IMR-90 (cell line): ENCODE measurements around the gene RPS27. TPM values are rescaled to one million over a fixed set of nuclear protein-coding genes. Genes with fewer than 3 reads are reported as not detected.

Experiments
- ATAC-seq: fragments of 200-7000 bp; cut with Tn5 transposase; 2 replicates; pipeline ENCODE4 v1.9.1; 2020; ENCODE audit warnings: low read depth, mild to moderate bottlenecking, moderate library complexity
- BruUV-seq: library from RNA; stranded (reverse); fragments of 400-500 nt; replicated peaks from 2 replicates; lab custom pipeline; 2021; lab: Mats Ljungman, UMichigan
- CTCF ChIA-PET: fragments of 300-600 bp; formaldehyde crosslinking; extraction: SDS; loops from one replicate; lab custom pipeline; 2021; ENCODE audit warnings: antibody characterized with exemption; lab: Yijun Ruan, JAX
- POLR2A ChIA-PET: fragments of 300-600 bp; sonication (Branson Sonifier 250); formaldehyde crosslinking; loops from one replicate; lab custom pipeline; 2022; ENCODE audit warnings: antibody characterized with exemption; ENCODE audit not compliant: unreplicated experiment; lab: Charles Lee
- DNase-seq: peaks from one replicate; pipeline ENCODE4 v3.0.0; 2013
- H2AFZ ChIP-seq: replicated peaks from 2 replicates; pipeline ENCODE3; 2013; ENCODE audit warnings: low read length, mild to moderate bottlenecking; ENCODE audit not compliant: poor library complexity
- H2AK5ac ChIP-seq: 2 replicates; pipeline ENCODE4 v1.6.1; 2013; ENCODE audit warnings: low read depth, low read length, inconsistent platforms
- H2AK9ac ChIP-seq: replicated peaks from 2 replicates; pipeline ENCODE3; 2013; ENCODE audit warnings: mild to moderate bottlenecking, low read depth, low read length, moderate library complexity; ENCODE audit not compliant: poor library complexity
- H2BK120ac ChIP-seq: 2 replicates; pipeline ENCODE4 v1.6.1; 2013; ENCODE audit warnings: low read depth, low read length, inconsistent platforms
- H2BK15ac ChIP-seq: 3 replicates; pipeline ENCODE4 v1.6.1; 2013; ENCODE audit warnings: low read depth, low read length, inconsistent platforms
- H2BK20ac ChIP-seq: 2 replicates; pipeline ENCODE4 v1.6.1; 2013; ENCODE audit warnings: low read depth, mild to moderate bottlenecking, inconsistent platforms, low read length, moderate library complexity
- H2BK5ac ChIP-seq: 2 replicates; pipeline ENCODE4 v1.6.1; 2013; ENCODE audit warnings: mild to moderate bottlenecking, low read depth, low read length, inconsistent platforms; ENCODE audit not compliant: poor library complexity, severe bottlenecking
- H3K14ac ChIP-seq: replicated peaks from 2 replicates; pipeline ENCODE4 v1.6.1; 2013; ENCODE audit warnings: low read depth, low read length, inconsistent platforms
- H3K18ac ChIP-seq: 2 replicates; pipeline ENCODE4 v1.6.1; 2013; ENCODE audit warnings: low read depth, low read length, control low read depth
- H3K23ac ChIP-seq: 2 replicates; pipeline ENCODE4 v1.6.1; 2013; ENCODE audit warnings: low read depth, low read length, inconsistent platforms
- H3K27ac ChIP-seq: 2 replicates; pipeline ENCODE4 v1.5.1; 2013; ENCODE audit warnings: mild to moderate bottlenecking, control low read depth, low read length; ENCODE audit not compliant: insufficient read depth
- H3K27me3 ChIP-seq: 2 replicates; pipeline ENCODE4 v1.6.1; 2013; ENCODE audit warnings: low read length; ENCODE audit not compliant: control insufficient read depth, insufficient read depth
- H3K36me3 ChIP-seq: 2 replicates; pipeline ENCODE4 v1.6.1; 2013; ENCODE audit warnings: low read length, mixed read lengths; ENCODE audit not compliant: control insufficient read depth, insufficient read depth
- H3K4ac ChIP-seq: 2 replicates; pipeline ENCODE4 v1.6.1; 2013; ENCODE audit warnings: low read depth, low read length, inconsistent platforms
- H3K4me1 ChIP-seq: 2 replicates; pipeline ENCODE4 v1.6.1; 2013; ENCODE audit warnings: low read length, mixed read lengths; ENCODE audit not compliant: control insufficient read depth, insufficient read depth
- H3K4me2 ChIP-seq: 2 replicates; pipeline ENCODE4 v1.6.1; 2013; ENCODE audit warnings: low read depth, mild to moderate bottlenecking, control low read depth, low read length, moderate library complexity
- H3K4me3 ChIP-seq: 2 replicates; pipeline ENCODE4 v1.5.1; 2013; ENCODE audit warnings: low read depth, mild to moderate bottlenecking, control low read depth, low read length, moderate library complexity; ENCODE audit not compliant: insufficient read depth
- H3K56ac ChIP-seq: 2 replicates; pipeline ENCODE4 v1.6.1; 2013; ENCODE audit warnings: low read length, inconsistent platforms; ENCODE audit not compliant: insufficient read depth; ENCODE audit errors: extremely low read depth
- H3K79me1 ChIP-seq, 2 experiments: 2 replicates each; pipeline ENCODE4 v1.6.1; 2013; ENCODE audit warnings: low read length in 2 of 2, inconsistent platforms in 1 of 2, low read depth in 1 of 2
- H3K9ac ChIP-seq: 2 replicates; pipeline ENCODE4 v1.6.1; 2013; ENCODE audit warnings: low read depth, low read length, control low read depth
- H3K9me1 ChIP-seq: 2 replicates; pipeline ENCODE4 v1.6.1; 2013; ENCODE audit warnings: low read length, inconsistent platforms; ENCODE audit not compliant: insufficient read depth
- H3K9me3 ChIP-seq: 2 replicates; pipeline ENCODE4 v1.6.1; 2013; ENCODE audit warnings: low read length; ENCODE audit not compliant: control insufficient read depth, insufficient read depth
- H4K20me1 ChIP-seq: 2 replicates; pipeline ENCODE4 v1.6.1; 2013; ENCODE audit warnings: low read length, inconsistent platforms; ENCODE audit not compliant: insufficient read depth
- H4K5ac ChIP-seq: 2 replicates; pipeline ENCODE4 v1.6.1; 2013; ENCODE audit warnings: mild to moderate bottlenecking, low read depth, low read length, control low read depth
- H4K8ac ChIP-seq, 2 experiments: 2 replicates each; pipeline ENCODE4 v1.6.1; 2013; ENCODE audit warnings: low read depth in 2 of 2, low read length in 2 of 2, control low read depth in 1 of 2, inconsistent platforms in 1 of 2
- H4K91ac ChIP-seq: 2 replicates; pipeline ENCODE4 v1.6.1; 2013; ENCODE audit warnings: low read depth, low read length, inconsistent platforms; ENCODE audit not compliant: insufficient read depth
- BHLHE40 ChIP-seq: fragments of 150-350 bp; IDR thresholded peaks from 2 replicates; pipeline ENCODE4 v1.6.1; 2016; ENCODE audit warnings: mild to moderate bottlenecking, low read depth, low read length
- CHD1 ChIP-seq: IDR thresholded peaks from 2 replicates; pipeline ENCODE4 v1.6.1; 2012; ENCODE audit warnings: low read depth, low read length, improper control_type of control experiment
- CTCF ChIP-seq: conservative IDR thresholded peaks from 2 replicates; pipeline ENCODE4 v1.5.1; 2012; ENCODE audit warnings: mild to moderate bottlenecking, low read depth, low read length, improper control_type of control experiment
- ELK1 ChIP-seq: fragments of 150-350 bp; IDR thresholded peaks from 2 replicates; pipeline ENCODE4 v1.6.1; 2016; ENCODE audit warnings: low read depth, mild to moderate bottlenecking, low read length, moderate library complexity, borderline replicate concordance
- FOS ChIP-seq: fragments of 150-350 bp; IDR thresholded peaks from 2 replicates; pipeline ENCODE4 v1.6.1; 2016; ENCODE audit warnings: low read depth, low read length
- MAFK ChIP-seq: IDR thresholded peaks from 2 replicates; pipeline ENCODE4 v1.6.1; 2012; ENCODE audit warnings: low read depth, low read length, improper control_type of control experiment
- MAZ ChIP-seq: IDR thresholded peaks from 2 replicates; pipeline ENCODE4 v1.6.1; 2012; ENCODE audit warnings: low read depth, mild to moderate bottlenecking, low read length, improper control_type of control experiment, moderate library complexity, borderline replicate concordance
- MXI1 ChIP-seq: IDR thresholded peaks from 2 replicates; pipeline ENCODE4 v1.6.1; 2012; ENCODE audit warnings: low read depth, mild to moderate bottlenecking, low read length, moderate library complexity, borderline replicate concordance
- POLR2A ChIP-seq: IDR thresholded peaks from 2 replicates; pipeline ENCODE4 v1.6.1; 2012; ENCODE audit warnings: mild to moderate bottlenecking, low read depth, low read length
- RAD21 ChIP-seq: IDR thresholded peaks from 2 replicates; pipeline ENCODE4 v1.6.1; 2012; ENCODE audit warnings: low read length, improper control_type of control experiment
- SMC3 ChIP-seq: fragments of 150-350 bp; IDR thresholded peaks from 2 replicates; pipeline ENCODE4 v1.6.1; 2016; ENCODE audit warnings: low read depth, mild to moderate bottlenecking, antibody characterized with exemption, low read length, moderate library complexity
- USF2 ChIP-seq: fragments of 150-350 bp; IDR thresholded peaks from 2 replicates; pipeline ENCODE4 v1.6.1; 2017; ENCODE audit warnings: mild to moderate bottlenecking, antibody characterized with exemption, low read length, low read depth
- WGBS, 2 experiments: methylation state at CpG; one replicate each; pipeline versions ENCODE4 v1.1.5 to v1.1.7; 2013; ENCODE audit warnings: missing lambda C conversion rate in 2 of 2; ENCODE audit not compliant: insufficient read length in 1 of 2; ENCODE audit errors: extremely low coverage in 2 of 2; 5-methylcytosine and 5-hydroxymethylcytosine counted together
- dilution Hi-C: fragments of 300-500 bp; cut with HindIII; formaldehyde crosslinking; loops from one replicate; pipeline ENCODE4 v1.14.3; 2018; ENCODE audit warnings: low sequenced_read_pairs; ENCODE audit not compliant: unreplicated experiment
- in situ Hi-C: fragments of 300-500 bp; cut with MboI; formaldehyde crosslinking; loops from 3 replicates; pipeline ENCODE4 v1.14.3; 2019; ENCODE audit warnings: low sequenced_read_pairs, inconsistent platforms, mixed read lengths
- intact Hi-C: fragments of 100-400 bp; cut with micrococcal nuclease; formaldehyde crosslinking; loops from 2 replicates; pipeline ENCODE4 v1.10.0; 2022
- polyA plus RNA-seq, 3 experiments: library from polyadenylated mRNA; depleted of rRNA; stranded (reverse); fragments of >200 nt; gene quantifications; 2 replicates each; pipeline ENCODE4 v1.2.3, GENCODE V29; 2012; ENCODE audit warnings: low replicate concordance in 1 of 3
- total RNA-seq: library from RNA; depleted of rRNA; stranded (reverse); fragments of >200 nt; gene quantifications from 2 replicates; pipeline ENCODE4 v1.2.3, GENCODE V29; 2012

Gene RPS27
- total and polyA plus RNA-seq, 2 of the 4 experiments (the other 2 are of a cell fraction): 320 to 6,236 TPM

- peak within 1 kb of the TSS; percentile 98 for H3K14ac ChIP-seq
- no peak within 1 kb of the TSS for H2BK20ac ChIP-seq
- H3K9ac ChIP-seq: peak within 1 kb of the TSS; percentile 92
- H3K9me3 ChIP-seq: no peaks in the 10 kb centered on the region
- H4K20me1 ChIP-seq: peaks cover 41% of the 10 kb centered on the region
- H3K23ac ChIP-seq: peak within 1 kb of the TSS; percentile 97
- 0% methylated on average over 31 of the region's 75 CpGs; no CpG with 5 or more reads in 1 of the 2 experiments for WGBS, 2 experiments
- peak; percentile 98 for DNase-seq
- H3K27ac ChIP-seq: peak within 1 kb of the TSS; percentile 92
- BruUV-seq: no TSS peak
- H3K4me3 ChIP-seq: peak within 1 kb of the TSS; percentile 78
- H4K91ac ChIP-seq: peak within 1 kb of the TSS; percentile 44
- peaks cover 16% of the 10 kb centered on the region for H3K4me1 ChIP-seq
- peaks cover 20 to 79% of the 10 kb centered on the region in 2 experiments for H3K79me1 ChIP-seq
- peak within 1 kb of the TSS; percentile 71 for H2BK5ac ChIP-seq
- CTCF ChIA-PET: interaction anchor here (1.0 to 1.3 kb wide), 2 partner anchors 9 to 12 kb away, joined by 3 read pairs; partner anchors contain the start of genes CREB3L4 and DENND4B
- POLR2A ChIA-PET: interaction anchor here (0.5 to 1.3 kb wide), 5 partner anchors 12 to 417 kb away, joined by 3 to 6 read pairs (median 3); partner anchors contain the start of genes DENND4B and RPS27
- no peaks in the 10 kb centered on the region for H3K27me3 ChIP-seq
- intact Hi-C loops: no loop called here
- H2BK120ac ChIP-seq: peak within 1 kb of the TSS; percentile 23; the same call in 1 of the 2 replicates
- H3K36me3 ChIP-seq: peaks cover 26% of the 10 kb centered on the region
- dilution Hi-C loops: no loop called here
- H2BK15ac ChIP-seq: no peak within 1 kb of the TSS; the same call in 2 of the 3 replicates
- H3K4me2 ChIP-seq: peak within 1 kb of the TSS; percentile 100
- in situ Hi-C loops: loop anchor here (25.0 kb wide), 1 partner anchor 421 kb away; the partner anchor contains the start of genes S100A3, S100A4, S100A5 and S100A6
- peak; percentile 78 for ATAC-seq
- H2AK5ac ChIP-seq: peak within 1 kb of the TSS; percentile 92
- peak within 1 kb of the TSS; percentile 32 for H2AK9ac ChIP-seq
- H3K18ac ChIP-seq: peak within 1 kb of the TSS; percentile 35; the same call in 1 of the 2 replicates
- peak within 1 kb of the TSS; percentile 65 for H4K5ac ChIP-seq
- peaks cover 27% of the 10 kb centered on the region for H3K9me1 ChIP-seq
- peak within 1 kb of the TSS; percentile 85 for H3K4ac ChIP-seq
- H3K56ac ChIP-seq: peak within 1 kb of the TSS; percentile 63
- H4K8ac ChIP-seq: peak within 1 kb of the TSS; percentile 19 to 94
- H2AFZ ChIP-seq: peak within 1 kb of the TSS; percentile 86
- 0 out of 2 replicates have a peak, but pooled peaks have one; percentile 4 for TF ChIP-seq CTCF
- TF ChIP-seq BHLHE40: no peak
- TF ChIP-seq ELK1: no peak
- peak; percentile 36; the same call in 1 of the 2 replicates for TF ChIP-seq MAFK
- no peak for TF ChIP-seq FOS
- no peak for TF ChIP-seq USF2
- peak; percentile 55; the same call in 1 of the 2 replicates for TF ChIP-seq MAZ
- no peak; the same call in 1 of the 2 replicates for TF ChIP-seq RAD21
- TF ChIP-seq SMC3: no peak
- no peak for TF ChIP-seq MXI1
- no peak for TF ChIP-seq CHD1
- TF ChIP-seq POLR2A: peak; percentile 72
Measured at GRCh38 chr1:153958111-153958960, 32.2 kb upstream of the RPS27 start, which contains the start of gene CRTC2. Gene CRTC2 (minus strand): TSS chr1:153958612. CDS start chr1:153958497, 115 bp downstream.
